ENCODE measurements around the gene MUC5B. TPM values are rescaled to one million over a fixed set of nuclear protein-coding genes. Genes with fewer than 3 reads are reported as not detected.
A peak's percentile ranks its signal among the peaks of the same experiment; 100 is the strongest.

Gene MUC5B
- total RNA-seq, 1 donor from 2014 or later, result 16.0 TPM

DNA sequence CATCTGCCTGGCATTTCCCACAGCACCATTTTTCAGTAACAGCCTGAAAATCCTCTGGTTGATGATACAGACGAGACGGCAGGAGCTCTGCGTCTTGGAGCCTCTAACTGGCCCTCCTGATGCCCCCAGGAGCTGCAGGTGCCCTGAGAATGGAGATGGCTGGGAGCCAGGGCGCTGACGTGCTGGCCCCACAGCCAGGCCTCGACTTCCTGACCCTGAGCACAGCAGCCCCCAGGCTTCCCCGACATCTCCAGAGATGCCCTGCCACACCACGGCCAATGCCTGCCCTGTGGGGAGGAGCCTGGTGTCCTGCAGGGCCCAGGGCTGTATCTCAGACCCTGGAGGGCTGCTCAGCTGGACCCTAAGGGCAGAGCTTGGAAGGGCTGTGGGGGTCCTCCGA is 65.1 kb downstream of the MUC5B start:
- no peak for ATAC-seq

DNA sequence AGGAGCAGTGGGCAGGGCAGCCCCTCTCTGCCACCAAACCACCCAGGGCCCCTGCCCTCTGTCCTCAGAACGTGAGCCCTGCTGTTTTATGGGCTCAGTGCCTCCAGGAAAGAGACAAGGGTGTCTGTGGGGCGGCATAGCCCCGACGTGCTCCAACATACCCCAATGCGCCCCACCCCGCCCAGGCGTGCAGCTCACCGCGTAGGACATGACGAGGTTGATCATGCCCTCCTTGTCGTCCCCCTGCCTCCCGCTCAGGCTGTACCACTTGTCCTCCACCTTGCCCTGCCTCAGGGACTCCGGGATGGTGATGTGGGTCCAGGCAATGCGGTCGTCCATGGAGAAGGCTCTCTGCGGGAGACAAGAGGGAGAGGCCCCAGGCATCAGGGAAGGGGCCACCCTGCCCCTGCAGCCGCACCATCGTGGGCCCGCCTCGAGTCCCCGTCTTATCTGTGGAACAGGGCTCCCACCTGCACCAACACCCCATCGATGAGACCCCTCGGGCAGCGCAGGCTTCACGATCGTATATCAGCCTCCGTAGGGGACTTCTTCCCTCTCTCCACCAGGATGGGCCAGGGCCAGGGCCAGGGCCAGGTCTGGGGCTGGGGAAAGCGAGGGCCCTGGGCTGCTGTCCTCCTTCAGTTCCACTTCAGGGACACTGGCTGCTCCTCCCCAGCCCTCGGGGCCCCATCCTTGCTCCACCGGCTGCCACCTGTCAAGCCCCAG is 65.7 kb downstream of the MUC5B start:
- ATAC-seq, result no peak

DNA sequence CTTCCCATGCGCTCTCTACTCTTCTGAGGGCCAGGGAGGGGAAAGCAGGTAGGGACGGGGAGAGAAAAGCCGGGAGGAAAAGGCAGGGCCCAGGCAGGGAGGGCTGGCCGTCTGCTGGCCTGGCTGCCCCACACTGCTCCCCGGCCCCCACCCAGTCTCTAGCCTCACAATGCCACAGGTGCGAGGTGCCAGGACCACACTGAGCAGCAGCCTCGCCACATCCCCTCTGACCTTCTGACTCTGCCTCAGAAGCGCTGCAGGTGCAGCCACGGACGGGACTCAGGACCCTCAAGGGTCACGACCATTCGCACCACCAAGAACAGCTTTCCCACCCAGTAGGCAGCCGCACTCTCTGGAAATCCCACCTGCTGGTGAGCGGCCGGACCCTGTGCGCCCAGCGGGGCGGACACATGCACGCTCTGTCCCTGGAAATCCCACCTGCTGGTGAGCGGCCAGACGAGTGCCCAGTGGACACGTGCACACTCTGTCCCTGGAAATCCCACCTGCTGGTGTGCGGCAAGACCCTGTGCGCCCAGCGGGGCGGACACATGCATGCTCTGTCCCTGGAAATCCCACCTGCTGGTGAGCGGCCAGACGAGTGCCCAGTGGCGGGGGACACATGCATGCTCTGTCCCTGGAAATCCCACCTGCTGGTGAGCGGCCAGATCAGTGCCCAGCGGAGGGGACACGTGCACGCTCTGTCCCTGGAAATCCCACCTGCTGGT is 66.5 kb downstream of the MUC5B start:
- ATAC-seq, result no peak

DNA sequence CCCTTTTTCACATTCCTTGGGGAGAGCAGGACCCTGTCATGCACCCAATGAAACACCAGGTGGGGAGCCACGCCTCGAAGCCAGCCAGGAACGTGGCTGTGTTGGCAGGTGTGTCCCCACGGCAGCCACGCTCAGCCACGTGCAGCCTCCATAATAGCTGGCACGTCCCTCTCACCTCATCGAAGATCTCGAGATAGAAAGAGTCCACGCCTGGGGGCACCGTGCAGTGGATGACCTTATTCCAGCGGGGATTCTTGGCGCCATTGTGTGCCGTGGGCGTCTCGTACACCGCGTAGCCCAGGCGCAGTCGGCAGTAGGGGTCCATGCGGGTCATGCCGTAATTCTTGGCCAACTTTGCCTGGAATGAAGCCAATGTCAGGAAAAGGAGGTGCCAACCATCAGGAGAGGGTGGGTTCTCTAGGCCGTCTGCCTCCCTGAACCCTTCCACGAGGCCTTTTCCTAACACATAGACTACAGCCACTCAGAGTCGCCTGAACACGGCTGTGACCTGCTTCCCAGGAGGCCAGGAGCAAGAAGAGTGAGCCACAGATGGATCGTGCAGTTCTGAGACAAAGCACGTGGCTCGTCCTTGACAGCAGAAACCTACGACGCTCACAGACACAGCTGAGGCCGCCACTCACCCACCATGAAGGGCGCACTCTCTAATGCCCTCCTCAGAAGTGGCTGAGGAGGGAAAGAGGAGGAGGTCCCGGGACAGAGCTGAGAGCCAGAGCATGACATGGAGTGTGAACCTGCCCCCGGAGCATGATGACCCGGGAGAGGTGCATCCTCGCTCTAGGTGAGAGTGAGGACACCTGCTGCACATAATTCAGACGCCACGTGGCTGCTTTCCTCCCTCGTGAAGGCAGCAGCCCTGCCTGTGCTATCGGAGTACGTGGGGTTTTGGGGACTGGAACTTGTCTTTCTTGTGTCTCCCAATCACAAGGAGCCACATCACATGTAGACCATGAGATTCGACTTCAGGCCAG is 67.5 kb downstream of the MUC5B start:
- ATAC-seq, result no peak

DNA sequence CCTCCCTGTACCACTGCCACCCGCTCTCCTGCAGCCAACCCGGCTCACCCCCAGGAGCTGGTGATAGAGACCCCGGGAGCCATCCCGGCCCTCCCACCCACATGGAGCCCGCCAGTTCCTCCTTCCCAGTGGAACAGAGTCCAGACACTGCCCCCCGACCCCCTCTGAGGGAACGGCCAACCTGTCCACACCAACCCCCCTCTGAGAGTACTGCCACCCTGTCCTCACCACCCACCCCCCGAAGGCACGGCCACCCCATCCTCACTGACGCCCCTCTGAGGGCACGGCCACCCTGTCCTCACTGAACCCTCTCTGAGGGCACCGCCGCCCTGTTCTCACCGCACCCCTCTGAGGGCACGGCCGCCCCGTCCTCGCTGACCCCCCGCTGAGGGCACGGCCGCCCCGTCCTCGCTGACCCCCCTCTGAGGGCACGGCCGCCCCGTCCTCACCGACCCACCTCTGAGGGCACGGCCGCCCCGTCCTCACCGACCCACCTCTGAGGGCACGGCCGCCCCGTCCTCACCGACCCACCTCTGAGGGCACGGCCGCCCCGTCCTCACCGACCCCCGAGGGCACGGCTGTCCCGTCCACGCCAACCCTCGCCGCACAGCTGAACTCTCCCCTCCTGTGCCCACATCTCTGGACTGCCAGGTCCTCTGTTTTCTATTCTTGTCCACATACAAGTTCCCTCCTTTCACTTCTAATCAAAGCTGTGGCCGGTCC is 68.6 kb downstream of the MUC5B start:
- ATAC-seq, result peak; percentile 7

DNA sequence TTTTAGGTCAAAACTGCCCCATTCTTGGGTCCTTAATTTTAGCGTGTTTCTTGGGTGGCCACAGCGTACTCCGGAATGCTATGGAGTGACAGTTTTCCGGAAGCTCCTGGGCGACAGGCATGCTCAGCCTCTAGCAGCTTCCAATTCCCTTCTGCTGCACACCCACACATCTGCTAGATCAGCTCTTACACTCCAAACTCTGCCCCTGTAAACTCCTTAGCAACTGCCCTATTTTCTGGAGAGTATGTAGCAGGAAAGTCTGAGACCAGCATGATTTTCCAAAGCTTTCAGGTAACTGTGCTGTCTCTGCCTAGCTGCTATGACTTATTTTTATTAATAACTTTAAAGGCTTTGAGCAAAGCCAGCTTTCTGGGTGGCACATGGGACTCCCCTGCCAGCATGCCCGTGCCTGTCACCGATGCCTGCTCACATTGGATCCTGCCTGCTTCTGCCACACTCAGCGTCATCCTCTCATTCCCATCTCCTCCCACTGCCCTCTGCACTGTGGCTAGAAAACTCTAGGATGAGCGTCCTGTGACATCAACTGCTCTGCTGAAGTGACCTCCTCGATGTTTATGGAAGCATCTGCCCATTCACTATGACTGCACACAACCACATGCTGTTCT is 69.3 kb downstream of the MUC5B start:
- ATAC-seq, result peak; percentile 65

DNA sequence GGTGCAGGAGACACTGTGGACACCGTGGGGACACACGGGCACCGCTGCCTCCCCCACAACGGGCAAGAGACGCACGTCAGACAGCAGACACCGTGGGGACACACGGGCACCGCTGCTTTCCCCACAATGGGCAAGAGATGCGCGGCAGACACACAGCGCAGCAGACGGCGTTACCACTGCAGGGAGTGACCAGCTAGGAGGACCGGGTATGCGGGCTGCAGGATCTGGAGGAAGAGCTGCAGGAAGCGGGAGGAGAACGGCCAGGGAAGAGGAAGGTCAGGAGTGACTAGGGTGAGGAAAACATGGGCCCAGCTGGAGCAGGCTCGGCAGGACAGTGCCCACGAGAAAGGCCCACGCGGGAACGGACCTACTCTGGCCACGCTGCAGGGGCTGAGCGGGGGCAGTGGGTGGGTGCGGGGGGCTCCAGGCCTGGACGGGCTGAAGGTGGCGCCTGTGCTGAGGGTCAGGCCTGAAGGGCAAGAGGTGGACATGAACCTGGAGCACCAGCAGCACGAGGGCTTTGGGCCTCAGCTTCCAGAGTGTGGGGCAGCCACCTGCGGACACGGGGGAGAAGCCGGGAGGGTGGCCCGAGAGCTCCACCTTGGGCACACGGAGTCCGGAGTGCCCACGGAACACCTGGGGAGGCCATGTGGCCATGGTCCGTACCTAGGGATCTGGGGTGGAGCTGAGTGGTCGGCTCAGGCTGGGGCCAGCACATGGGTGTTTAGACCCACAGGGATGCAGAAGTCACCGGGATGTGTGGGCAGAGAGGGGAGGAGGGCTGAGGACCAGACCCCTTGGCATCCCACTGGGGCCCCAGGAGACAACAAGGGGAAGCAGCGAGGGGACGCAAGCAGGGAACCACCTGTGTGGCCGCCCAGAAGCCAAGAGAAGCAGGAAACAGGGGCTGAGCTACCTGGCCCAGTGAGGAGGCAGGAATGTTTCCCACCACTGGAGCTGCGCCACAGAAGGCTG is 70.1 kb downstream of the MUC5B start:
- no peak for ATAC-seq

DNA sequence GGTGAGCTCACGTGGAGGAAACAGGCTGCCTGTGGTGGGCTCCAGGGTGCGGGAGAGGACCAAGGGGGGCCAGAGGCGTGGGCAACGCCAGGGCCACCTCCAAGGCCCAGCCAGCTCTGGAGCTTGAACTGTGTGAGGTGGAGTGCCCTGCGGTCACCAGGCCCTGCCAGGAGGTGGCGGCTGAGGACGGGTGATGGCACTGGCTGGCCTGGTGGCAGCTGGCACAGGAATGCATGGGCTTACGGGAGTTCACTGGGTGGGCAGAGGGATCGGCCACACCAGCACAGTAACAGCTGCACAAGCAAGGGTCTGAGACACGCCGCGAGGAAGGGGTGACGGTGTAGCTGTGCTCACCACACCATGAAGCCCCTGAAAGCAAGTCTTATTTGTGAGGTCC is 70.8 kb downstream of the MUC5B start:
- peak; percentile 37 for ATAC-seq

DNA sequence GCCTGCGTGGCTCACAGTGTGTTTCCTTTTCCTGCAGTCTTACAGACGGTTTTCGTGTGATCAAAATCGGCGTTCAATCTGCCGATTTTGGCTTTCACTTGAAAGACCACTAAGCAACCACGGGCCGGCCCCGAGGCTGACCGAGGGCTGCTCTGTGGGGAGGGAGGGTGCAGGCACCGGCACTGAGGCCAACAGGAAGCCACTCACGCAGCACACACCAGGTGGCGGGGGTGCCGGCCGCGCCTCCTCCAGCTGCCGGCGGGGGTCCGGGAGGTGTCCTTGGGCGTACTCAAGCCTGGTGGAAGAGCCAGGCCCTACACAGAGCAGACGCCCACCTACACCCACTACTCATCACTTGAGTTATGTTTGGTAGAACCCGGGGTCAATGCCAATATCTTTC is 72.2 kb downstream of the MUC5B start:
- ATAC-seq, result no peak

DNA sequence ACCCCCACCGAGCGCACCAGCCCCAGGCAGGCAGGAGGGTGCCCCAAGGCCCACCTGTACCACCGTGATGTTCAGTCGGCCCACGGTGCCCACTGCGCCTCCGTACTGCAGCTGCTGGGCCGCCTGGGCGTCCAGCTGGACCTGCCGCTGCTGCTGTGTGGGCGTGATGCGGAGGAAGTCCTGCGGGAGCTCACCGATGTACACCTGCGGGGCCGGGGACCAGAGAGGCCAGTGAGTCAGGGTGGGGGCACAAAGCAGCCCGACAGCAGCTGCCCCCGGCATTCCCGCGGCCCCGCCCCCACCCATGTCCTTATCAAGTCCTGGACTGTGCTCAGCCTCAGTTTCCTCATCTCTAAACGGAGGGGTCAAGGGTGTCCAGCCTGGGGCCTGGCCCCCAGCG is 72.7 kb downstream of the MUC5B start:
- ATAC-seq, result no peak

DNA sequence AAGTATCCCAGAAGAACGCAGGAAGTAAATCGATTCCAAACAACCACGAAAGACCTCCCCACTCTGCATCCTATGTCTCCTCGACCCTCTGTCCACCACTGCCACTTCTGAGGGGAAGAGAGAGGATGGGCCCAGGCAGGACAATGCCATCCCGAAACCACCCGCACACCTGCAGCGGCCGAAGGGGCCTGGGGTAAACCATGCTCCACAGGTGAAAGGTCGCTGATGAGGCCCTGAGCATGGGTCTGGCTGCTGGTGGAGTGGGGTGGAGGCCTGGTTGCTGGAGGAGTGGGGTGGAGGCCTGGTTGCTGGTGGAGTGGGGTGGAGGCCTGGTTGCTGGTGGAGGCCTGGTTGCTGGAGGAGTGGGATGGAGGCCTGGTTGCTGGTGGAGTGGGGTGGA is 73.4 kb downstream of the MUC5B start:
- no peak for ATAC-seq

DNA sequence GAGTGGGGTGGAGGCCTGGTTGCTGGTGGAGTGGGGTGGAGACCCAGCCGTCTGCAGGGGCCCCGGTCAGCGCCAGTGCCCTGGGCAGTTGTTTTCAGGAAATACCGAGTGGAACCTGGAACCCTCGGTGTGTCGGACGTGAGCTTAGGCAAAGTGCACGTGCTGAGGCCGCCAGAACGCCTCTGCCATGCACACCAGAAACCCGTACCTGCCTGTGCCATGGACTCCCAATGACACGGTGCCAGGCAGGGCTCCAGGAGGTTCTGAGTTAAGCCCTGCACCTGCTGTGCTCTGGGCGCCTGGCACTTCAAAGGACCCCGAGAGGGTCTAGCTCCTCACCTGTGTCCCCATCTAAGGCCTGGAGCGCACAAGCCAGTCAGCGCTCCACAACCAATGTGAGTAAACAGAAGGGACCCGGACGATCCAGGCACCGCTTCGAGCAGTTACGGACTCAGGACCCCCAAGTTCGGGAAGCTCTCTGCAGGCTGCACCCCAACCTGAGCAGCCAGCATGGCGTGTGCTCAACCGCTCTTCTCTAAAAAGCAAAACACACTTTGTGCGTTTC is 74.2 kb downstream of the MUC5B start:
- no peak for ATAC-seq

DNA sequence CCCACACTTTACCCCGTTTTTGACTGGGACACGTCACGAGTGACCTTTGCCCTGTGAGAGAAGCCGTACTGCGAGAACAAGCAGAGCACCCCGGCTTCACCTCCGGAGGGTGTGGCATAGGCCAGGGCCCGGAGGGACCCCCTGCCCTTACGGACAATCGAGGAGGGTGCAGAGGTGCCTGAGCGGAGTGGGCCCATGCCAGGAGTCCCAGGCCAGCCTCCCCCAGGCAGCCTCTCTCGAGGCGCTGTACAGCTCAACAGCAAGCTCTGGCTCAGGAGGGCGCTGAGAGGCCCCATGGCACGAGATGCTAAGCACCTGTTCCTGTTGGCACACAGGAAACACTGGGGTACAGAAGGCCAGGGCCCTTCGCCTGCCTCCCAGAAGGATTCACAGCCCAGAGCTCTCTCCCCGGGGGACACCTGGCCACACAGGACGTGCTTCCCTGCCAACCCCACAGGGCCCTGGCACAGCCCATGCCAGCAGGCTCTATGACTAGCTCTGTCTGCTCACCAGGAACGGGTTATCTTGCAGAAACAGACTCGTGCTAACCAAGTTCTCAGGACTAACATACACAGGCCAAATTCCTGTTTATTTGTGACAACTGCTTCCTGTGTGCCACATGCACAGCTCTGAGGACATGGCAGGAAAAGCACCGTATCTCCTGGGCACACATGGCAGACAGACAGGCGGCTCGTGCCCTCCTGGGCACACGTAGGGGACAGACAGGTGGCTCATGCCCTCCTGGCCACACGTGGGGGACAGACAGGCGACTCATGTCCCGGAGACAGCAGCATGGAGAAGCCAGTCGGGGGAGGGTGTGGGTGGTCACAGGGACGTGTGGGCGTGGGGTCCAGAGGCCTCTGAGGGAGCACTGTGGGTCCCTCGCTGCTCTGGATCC is 75.0 kb downstream of the MUC5B start:
- no peak for ATAC-seq

DNA sequence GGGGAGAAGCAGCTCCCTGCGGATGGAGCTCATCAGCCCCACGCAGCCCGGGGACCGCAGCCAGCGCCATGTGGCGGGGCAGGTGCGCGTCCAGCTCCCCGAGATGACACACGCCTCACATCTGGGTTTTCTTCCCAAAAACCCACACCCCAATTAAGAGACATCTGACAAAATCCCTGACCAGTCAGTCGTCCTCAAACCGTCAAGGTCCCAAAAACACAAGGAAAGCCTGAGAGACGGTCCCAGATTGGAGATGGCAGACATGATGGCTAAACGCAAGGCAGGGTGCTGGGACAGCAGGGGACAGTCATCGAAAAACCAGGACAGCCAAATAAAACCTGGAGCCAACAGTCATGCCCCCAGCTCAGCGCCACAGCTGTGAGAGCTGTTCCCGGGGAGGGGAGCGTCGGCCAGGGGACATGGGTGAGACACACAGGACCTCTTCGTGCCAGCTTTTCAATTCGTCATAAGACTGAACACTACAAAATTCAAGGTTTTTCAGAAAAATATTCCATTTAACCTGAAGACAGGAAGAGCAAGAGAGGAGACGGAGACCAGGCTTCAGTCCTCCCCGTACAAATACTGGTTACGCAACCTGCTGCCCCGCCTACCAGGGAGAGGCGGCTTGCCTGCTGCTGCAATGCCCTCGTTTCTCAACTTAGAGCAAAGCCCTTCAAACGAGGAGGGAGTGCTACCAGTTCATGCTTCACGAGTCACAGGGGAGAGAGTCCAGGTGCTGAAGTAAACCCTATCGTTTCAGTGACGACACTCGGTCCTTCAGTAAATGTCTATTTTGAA is 76.0 kb downstream of the MUC5B start:
- ATAC-seq, result peak; percentile 78

DNA sequence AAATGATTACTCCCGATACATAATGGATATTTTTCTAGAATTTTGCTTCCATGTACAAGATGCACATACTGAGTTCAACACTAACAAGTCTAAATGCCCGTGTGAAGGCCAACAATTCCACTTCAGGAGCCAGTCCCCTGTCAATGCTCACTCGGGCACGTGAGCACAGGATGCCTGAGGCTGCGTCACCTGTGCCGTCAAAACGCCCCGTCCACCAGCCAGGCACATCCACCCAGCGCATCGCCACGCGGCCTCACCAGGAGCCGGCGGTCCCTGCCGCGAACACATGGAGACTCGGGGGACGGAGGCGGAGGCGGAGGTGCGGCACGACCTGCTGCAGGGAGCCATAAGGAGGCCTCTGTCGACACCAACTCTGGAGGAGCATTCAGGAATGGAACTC is 76.8 kb downstream of the MUC5B start:
- no peak for ATAC-seq

DNA sequence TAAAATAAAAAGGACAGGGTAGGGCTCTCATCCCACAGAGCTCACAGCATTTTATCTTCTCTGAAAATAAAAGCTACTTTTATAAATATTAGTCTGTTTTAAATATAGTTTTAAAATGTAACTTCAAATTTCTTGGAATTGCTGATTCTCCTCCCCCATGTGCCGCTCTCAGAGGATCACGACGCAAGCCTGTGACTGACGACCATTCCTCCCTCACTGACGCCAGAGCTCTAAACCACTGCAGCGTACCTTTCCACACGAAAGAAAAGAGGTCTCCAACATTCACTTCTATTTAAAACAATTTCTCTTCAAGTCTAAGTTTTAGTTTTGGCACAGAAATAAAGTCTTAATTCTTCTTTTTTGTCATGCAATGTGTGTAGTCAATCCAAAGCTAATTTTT is 77.3 kb downstream of the MUC5B start:
- ATAC-seq, result no peak

DNA sequence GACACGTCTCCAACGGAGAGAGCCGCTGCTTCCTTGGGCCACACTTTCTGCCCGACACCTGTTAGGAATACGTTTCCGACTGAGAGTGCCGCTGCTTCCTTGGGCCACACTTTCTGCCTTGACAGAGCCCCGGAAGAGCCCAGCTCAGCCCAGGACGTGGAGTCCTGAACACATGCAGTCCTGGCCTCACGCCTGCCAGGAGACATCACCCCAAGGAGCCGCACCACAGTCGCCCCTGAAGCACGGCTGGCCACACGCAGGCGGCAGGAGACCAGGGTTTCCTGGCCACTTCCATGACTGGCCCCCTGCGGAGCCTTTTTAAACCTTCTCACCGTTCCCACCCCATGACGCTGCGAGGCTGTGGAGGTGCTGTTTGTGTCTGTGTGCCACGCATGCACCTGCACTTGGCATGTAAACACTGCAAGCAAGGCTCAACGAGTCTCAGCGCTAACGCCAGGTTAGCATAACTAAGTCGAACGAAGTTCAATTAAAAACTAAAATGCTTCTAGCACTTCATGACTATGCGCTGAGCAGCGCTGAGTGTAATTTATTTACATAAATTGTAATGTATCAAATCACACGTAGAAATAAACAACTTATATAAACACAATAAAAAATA is 77.8 kb downstream of the MUC5B start:
- no peak for ATAC-seq

Measured in esophagus mucosa (tissue), 1 donor.